COLO668 (cell line): ENCODE data around the gene USP15.

Source experiments
- DNase-seq: peaks from one replicate; lab custom pipeline; 2025; ENCODE audit not compliant: unreplicated experiment; lab: John Stamatoyannopoulos, UW

USP15 gene

DNA sequence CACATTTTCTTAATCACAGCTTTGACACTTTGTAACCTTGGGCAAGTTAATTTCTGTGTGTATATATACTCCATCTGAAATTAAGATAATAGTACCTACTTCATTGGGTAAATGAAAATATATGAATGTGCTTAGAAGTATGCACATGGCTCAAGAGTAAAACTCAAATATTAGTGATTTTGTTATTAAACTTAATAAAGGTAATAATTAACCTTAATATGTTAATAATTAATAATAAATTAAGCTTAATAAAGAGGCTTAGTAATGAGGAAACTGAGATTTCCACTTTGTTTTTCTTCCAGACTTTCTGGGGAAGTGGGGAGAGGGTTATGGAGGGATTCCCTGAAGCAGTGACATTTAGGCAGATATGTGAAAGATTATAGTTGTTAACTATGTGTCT, 19.8 kb downstream of the USP15 start:
- DNase-seq: no peak

DNA sequence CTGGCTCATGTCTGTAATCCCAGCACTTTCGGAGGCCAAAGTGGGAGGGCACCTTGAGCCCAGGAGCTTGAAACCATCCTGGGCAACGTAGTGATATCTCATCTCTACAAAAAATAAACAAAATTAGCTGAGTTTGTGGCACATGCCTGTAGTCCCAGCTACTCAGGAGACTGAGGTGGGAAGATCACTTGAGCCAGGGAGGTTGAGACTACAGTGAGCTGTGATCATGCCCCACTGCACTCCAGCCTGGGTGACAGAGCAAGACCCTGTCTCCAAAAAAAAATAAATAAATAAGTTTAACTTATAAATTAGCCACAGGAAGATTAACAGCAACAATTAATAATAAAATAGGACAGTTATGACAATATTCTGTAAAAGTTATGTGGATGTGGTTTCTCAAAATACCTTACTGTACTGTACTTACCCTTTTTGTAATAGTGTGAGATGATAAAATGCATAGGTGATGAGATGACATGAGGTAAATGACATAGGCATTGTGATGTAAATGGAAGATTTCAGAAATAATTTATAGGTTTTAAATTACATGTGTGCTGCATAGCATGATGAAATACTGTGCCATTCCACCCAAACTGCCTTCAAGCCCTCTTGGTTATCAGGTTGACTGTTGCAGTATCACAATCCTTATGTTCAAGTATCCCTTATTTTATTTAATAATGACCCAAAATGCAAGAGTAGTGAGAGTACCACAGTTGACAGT, 22.0 kb downstream of the USP15 start:
- DNase-seq: no peak

DNA sequence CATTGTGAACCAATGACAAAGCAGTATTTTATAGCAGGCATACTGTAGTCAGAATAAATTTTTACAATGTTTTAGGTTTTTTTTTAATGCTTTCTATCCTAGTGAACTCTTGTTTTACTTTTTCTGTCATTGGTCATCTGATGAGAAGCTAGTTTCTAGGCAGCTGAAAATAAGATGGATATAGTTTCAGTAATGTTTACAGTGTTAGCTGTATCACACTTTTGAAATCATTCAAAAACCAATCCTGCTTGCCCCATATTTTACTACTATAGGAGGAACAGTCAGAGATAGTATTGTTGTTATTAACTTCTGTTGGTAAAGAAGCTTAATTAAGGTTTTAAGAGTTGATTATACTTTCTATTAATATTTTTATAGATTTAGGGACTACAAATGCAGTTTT, 24.5 kb downstream of the USP15 start:
- DNase-seq: no peak

DNA sequence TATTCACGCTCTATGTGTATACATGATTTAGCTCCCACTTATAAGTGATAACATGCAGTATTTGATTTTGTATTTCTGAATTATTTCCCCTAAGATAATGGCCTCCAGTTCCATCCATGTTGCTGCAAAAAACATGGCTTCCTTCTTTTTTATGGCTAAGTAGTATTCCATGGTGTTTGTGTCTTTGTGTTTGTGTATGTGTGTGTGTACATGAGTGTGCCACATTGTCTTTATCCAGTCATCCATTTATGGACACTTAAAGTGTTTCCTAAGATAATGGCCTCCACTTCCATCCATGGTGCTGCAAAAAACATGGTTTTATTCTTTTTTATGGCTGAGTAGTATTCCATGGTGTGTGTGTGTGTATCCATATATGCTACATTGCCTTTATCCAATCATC, 25.1 kb downstream of the USP15 start:
- DNase-seq: no peak

DNA sequence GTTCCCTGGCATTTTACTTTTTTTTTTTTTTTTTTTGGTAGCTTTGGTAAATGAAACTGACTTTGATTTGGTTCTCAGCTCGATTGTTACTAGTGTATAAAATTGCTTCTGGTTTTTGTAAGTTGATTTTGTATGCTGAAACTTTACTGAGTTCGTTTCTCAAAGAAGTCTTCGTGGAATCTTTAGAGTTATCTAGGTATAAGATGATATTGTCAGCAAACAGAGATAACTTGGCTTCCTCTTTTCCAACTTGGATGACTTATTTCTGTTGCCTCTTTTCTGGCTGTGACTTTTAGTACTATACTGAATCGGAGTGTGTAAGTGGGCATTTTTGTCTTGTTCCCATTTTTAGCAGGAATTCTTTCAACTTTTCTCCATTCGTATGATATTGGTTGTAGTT, 28.1 kb downstream of the USP15 start:
- no peak for DNase-seq

DNA sequence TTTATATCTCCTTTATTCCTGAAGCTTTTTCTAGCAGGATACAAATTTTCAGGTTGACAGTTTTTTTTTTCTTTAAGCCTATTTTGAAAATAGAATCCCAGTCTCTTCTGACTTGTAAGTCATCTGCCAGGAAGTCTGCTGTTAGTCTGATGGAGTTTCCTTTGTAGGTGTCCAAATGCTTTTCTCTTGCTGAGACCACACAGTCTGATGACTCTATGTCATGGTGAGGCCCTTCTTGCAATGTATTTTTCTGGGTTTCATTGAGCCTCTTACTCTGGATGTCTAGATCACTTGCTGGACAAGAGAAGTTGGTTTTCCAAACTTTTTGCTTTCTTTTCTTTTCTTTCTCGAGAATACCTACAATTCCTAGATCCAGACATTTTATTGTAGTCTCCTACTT, 30.6 kb downstream of the USP15 start:
- DNase-seq: no peak

DNA sequence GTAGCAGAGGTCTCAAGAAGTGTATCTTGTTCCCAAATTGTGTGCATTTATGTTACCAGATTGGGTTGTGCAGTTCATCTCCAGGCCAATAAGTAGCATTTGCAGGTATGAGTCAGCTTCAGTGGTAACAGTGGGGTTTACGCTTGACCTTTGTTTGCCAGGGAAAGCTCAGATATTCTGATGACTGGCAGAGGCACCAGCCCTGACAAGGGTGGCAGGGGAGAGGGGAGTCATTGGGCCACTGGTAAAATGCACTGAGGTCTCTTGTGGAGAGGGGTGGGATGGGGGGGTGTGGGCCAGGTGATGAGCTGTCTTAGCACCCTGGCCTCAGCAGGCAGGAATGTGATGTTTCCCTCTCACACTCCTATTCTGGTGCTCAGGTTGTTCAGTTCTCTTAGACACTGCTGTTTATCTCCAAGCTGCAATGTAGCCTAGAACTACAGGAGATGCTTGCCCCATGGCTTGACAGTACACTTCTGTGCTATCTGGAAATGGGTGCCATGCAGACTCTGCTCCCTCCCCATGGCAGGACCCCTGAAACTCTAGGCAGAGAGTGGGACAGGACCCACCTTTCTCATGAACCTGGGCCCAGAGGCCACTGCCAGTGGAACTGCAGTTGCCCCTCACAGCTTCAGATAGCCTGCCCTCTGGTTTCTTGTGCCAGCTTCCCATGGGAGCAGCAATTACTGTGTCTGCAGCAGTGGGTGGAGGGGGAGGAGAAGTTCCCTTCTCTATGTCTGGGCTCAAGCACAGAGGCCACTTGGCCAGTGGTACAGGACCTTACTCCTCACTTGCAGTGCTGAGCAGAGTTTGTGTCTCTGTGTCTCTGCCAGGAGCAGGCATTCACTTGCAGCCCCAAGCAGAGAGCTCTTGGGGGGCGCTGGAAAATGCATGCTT, 31.9 kb downstream of the USP15 start:
- DNase-seq: no peak

DNA sequence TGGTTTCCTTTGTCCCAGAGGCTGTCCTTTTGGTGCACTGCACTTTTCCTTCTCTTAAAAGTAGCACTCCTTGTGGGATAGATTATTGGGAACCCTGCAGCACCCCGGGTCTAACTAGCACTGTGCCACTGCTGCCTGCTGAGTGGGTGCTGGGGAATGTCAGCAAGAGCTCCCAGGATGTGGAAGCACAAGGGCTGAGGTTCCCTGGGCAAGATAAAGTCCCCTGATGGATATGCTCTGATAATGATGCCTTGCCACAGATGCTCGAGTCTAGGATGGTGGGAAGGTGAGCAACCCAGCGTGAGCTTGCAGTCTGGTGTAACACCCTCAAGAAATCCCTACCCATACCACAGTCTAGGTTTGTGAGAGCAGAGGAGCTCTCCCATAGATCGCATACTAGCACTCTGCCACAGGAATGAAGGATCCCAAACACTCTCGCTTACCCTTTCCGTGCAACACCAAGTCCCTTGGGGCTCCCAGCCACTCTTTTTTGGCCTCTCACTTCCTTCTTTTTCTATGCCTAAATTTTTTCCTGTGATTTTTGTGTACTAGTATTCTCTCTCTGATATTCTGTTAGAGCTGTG, 32.6 kb downstream of the USP15 start:
- DNase-seq: no peak

DNA sequence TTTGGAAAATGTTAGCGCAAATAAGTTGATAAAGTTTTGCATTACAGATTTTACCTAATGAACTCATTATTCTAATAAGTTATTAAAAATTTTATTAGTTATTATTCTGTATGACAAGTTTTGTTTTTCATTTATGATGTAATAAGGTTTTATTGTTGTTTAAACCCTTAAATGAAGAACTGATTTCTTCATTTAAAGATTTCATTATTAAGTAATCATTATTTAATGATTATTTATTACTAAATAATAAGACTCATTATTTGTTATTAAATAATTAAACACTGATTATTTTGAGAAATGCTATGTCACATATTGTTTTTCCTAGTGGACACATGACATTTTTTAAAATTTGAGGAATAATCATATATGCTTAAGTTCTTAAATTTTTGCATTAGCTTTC, 34.2 kb downstream of the USP15 start:
- no peak for DNase-seq

DNA sequence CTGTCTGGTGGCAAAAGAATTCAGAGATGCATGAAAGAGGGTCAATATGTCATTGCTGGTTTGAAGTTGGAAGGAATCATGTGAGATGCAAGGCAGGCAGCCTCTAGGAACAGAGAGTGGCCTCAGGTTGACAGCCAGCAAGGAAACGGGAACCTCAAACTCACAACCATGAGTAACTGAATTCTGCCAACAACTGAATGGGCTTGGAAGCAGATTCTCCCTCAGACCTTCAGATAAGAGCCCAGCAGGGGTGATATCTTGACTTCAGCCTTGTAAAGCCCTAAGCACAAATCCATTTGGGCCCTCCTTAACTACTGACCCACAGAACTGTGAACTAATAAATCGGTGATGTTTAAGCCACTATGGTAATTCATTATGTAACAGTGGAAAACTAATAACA, 35.8 kb downstream of the USP15 start:
- no peak for DNase-seq

DNA sequence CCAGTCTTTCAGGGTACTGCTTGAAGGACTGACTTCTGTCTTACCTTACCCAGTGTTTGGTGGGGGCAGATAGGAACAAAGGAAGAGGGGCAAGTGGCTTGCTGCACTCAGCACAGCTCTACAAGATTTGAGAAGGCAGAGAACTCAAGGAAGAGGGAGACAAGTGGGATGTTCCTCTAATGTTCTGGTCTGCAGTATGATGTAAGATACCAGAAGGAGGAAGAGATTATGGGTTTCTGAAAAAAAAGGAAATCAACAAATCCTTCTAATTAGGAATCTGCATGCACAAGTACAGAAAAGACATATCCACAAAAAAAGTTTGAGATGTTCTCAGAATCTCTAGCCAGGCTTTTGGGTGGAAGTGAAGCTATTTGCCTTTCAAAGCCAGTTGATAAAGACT, 37.1 kb downstream of the USP15 start:
- no peak for DNase-seq

DNA sequence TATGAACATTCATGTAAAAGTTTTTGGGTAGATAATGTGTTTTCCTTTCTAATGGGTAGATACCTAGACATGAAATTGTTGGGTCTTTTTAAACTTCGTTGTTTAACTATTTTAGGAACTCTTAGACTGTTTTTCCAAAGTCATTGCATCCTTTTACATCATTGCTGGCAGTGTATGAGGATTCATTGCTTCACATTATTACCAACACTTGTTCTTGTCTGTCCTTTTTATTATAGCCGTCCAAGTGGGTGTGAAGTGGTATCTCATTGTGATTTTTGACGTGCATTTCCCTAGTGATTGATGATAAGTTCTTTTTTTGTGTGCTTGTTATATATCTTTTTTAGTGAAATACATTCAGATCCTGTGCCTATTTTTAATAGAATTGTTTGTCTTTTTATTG, 39.4 kb downstream of the USP15 start:
- DNase-seq: no peak

DNA sequence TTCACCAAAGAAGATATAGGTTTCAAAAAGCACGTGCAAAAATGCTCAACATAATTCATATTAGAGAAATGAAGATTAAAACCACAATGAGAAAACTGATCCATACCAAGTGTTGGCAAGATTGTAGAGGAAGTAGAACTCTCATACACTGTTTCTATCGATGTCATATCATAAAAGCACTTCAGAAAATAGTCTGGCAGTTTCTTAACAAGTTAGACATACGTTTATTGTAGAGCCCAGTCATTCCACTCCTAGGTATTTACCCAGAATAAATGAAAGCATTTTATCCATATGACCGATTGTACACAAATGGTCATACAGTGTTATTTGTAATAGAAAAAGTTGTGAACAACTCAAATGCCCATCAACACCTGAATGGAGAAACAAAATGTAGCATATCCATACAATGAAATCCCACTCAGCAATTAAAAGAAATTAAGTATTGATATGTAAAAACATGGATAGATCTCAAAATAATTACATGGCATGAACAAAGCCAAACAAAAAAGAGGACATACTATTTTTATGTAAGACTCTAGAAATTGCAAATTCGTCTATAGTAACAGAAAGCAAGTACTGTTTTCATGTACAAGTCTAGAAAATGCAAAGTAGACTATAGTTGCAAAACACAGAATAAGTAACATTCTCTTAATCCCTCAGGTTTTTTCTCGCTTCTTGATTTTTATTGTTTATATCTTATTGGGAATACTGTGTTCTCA, 41.0 kb downstream of the USP15 start:
- no peak for DNase-seq

DNA sequence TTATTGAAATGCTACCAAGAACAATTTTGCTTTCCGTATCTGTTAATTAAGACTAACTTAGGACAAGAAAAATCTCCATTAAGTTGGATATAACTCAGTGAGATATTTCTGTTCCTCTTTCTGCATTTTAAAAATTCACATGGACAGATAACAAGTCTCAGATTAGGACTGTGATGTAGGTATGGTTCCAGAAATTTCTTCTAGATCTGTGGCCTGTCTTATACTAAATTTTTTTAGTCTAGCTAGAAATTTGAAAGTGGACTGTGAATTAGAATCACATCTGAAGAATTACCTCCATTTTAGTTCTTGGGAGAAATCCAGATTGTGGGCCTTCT, 41.6 kb downstream of the USP15 start:
- no peak for DNase-seq

DNA sequence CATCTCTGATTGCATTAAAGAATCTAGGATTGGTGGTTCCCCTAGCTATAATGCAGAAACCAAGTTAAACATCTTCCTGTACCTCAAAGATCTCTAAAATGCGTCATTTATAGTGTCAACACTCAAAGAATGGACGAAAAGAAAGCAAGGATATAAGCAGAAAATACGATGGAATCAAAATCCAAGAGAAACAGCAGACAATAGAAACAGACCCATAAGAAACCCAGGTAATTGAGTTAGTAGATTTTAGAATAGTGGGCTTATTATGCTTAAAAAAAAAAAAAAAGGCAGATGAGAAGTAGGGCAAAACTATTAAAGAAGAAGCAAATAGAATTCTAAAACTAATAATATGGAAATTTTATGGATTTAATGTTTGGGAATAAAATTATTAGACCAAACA, 44.4 kb downstream of the USP15 start:
- no peak for DNase-seq

DNA sequence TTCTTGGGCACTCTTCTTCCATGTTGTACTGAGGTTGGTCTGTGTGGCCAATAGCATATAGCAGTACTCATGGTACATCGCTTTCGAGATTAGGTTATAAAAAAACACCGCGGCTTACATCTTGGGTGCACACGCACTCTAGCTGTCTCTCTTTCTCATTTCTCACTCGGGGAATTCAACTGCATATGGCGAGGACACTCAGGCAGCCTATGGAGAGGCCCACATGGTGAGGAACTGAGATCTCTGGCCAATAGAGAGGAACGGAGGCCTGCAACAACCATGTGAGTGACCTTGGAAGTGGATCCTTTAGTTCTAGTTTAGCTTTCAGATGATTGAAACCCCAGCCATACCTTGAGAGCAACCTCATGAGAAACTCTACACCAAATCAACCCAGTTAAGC, 45.6 kb downstream of the USP15 start:
- no peak for DNase-seq

DNA sequence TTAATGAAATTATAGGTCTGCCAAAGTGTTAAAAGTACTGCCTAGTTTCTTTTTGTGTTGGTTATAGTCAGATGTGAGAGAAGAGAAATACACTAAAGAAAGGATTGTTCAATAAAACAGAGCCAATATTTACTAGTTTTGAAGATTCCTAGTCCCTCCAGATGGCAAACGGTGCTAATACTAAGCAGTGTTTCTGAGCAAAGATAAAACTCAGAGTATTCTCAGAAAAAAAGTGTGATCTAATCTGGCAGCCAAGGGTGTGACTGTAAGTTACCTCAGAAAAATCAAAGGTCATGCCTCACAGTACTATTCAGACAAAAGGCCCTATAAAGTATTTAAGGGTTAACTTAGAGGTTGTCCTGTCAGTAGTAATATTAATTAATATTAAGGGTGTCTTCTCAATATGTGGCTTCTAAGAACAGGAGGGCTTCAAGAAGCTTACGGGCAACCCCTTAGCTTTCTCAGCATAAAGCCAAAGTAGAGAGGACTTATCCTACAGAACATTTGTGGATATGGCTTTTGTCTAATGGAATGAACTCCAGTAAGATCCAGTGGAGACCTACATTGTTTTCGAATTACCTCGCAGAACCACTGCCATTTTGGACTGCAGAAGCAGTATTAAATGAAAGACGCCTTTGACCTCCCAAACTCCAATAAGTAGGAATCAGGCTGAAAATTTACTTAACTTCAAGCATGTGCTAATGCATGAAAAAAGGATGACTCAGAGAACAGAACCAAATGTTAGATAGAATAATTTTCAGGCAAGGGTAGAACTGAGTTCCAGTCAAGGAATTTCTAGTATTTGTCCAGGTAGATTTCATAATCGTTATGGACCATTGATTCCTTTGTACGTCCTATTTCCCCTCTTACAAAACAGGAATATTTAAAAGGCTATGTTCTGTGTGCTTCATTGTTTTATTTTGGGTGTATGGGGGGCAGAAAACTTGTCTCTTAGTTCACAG, 46.6 kb downstream of the USP15 start:
- DNase-seq: no peak

DNA sequence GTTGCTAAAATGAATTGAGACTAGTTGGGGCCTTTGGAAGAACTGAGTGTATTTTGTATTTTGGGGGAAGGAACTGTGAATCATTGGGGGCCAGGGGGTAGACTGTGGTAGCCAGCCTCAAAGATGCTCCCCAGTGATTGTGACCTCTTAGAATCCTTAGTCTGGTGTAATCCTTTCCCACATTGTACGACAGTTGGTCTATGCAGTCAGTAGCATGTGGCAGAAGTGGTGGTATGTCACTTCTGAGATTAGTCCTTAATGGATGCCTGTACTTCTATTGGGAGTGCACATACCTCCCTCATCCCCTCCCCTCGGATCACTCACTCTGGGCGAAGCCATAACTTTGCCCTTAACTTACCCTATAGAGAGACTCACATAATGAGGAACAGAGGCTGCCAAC, 48.0 kb downstream of the USP15 start:
- no peak for DNase-seq

DNA sequence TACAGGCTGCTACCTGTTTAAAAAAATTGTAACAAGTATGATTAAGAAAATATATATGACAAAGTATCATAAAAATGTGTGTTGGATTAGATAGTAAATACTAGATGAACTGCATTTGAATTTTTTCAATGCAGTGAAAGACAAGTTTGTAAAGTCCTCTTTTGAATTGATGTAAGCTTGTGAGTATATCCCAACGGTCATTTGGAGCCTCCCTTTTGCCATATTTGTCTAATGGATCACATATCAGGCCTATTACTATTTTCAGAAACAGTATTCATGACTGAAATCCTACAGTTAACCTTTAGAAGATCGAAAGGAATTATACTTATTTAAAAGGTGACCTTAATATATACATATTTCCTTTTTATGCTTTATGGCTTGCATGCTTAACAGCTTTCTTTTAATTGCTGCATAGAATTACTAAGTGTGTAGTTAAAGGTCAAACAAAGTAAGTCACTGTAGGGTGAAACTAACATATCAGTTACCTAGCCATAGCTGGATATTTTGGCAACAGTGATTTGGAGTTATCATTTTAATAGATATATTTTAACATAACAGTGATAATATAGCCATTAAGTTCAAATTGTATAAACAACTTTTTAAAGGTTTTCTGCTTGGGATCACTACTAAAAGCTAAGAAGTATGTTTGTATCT, 53.6 kb downstream of the USP15 start:
- DNase-seq: no peak

DNA sequence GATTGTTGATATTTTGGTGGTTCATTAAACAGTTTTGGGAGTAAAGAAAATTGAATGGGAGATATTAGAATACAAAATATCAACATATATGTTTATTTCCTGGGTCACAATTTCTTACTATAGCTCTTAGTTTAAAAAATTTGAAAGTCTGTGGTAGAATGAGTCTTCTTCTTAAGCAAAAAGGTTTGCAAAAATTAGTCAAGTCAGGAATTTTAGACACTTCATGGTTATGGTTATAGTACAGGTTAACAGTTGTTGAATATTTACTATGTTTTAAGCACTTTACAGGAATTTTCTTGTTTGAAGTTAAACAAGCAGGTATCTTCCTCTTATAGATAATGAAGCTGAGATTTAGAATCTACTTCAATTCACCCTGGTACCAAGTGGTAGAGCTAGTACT, 56.8 kb downstream of the USP15 start:
- no peak for DNase-seq
